ENCODE results near the gene TLN1.

The TLN1 gene

DNA sequence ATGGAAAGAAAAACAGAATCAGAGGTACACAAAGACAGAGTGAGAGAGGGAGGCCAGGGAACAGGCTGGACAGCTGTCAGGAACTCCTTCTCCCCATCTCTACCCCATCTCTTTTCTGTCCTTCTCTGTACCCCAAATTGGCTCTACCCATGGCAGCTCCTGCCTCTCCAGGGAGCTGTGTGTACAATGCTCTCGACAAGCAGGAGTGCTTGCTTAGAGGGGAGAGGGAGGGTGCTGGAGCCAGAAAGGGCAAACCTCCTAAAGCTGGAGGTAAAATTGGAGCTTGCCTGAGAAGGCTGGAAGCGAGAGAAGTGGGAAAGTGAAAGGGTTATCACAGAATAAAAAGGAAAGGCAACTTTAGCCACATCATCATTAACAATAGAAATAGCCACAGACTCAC lies 48.7 kb downstream of the TLN1 start:
- DNase-seq = no peak

DNA sequence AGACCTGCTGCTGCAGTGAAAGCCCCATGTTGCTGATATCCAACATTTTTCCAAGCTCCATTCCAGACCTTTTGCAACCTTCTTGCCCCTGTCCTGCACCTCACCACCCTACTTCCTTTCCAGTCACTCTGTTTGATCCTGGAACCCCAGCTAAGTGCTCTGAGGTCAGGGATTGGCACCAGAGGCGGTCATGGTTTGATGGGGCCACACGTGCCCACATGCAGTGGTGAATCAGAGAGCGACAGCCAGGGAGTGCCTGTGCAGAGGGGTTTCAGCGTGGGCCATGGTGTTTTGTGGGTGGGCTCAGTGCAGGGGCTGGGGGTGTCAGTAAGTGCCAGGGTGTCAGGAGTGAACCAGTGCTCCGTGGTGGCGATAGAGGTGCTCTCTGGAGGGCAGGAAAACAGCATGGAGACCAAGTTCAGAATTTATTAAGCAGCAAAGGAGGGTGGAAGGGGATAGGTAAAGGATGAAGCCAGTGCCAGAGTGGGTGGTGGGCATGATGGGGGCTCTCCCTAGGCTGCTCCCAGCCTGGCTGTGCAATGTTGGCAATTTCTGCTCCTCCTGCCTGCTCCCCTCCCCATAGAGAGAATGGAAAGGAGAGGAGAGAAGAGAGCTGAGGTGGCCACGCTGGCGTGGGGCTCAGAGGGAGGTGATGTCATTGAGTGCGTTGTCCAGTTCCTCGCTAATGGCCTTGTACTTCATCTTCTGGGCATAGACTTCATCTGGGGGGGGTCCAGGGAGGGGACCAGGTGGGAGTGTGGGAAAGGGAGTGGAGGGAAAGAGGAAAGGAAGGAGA lies 49.3 kb downstream of the TLN1 start:
- DNase-seq = no peak

DNA sequence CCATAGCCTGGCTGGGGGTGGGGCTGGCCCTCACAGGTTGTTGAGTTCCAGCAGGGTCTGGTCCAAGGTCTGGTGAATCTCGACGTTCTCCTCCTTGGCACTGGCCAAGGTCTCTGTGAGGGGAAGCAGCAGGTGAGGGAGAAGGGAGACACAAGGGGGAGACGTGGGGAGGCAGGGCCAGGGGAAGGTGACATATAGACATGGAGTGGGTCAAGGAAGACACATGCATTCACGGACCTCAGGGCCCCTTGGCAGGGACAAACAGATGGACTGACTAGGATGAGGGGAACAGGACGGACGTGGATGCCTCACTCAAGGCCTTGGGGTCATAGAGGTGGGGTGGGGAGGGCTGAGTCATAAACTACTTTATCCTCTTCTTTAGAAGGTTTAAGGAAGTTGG lies 49.9 kb downstream of the TLN1 start:
- no peak for DNase-seq

DNA sequence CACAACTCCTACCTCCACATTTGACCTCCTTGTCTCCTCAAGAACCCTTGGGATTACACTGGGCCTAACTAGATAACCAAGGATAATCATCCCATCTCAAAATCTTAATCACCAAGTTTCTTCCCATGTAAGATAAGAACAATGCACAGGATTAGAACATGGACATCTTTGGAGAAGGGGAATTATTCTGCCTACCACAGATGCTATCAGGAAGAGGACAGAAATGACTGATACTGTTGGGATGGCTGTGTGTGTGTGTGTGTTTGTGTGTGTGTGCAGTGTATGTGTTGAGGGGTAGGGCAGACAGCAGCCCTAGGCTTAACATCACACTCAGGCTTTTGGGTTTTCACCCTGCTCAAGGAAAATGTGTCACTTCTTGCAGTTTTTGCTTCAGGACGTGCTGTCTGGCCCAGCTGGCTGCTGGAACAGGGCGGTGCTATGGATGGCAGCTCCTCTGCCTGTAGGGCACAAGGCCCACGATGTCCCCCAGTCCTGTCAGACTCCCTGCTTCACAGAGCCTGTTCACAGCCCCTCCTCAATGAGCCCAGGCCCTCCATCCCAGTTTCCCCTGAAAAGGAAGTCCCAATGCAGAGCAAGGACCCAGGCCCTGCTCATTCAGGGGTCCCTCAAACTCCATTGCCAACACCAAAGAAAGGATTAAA lies 50.5 kb downstream of the TLN1 start:
- DNase-seq = peak; percentile 50

DNA sequence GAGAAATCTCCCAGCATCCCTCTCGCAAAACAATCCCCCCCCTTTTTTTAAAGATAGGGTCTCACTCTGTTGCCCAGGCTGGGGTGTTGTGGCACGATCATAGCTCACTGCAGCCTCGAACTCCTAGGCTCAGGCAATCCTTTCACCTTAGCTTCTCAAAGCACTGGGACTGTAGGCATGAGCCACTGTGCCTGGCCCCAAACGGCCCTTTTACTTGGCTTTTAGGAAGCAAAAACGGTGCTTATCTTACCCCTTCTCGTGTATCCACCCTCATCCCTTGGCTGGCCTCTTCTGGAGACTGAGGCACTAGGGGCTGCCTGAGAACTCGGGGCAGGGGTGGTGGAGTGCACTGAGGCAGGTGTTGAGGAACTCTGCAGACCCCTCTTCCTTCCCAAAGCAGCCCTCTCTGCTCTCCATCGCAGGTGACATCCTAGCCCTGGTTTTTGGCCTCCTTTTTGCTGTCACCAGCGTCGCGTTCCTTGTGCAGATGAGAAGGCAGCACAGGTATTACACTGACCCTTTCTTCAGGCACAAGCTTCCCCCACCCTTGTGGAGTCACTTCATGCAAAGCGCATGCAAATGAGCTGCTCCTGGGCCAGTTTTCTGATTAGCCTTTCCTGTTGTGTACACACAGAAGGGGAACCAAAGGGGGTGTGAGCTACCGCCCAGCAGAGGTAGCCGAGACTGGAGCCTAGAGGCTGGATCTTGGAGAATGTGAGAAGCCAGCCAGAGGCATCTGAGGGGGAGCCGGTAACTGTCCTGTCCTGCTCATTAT lies 51.5 kb downstream of the TLN1 start:
- no peak for DNase-seq

DNA sequence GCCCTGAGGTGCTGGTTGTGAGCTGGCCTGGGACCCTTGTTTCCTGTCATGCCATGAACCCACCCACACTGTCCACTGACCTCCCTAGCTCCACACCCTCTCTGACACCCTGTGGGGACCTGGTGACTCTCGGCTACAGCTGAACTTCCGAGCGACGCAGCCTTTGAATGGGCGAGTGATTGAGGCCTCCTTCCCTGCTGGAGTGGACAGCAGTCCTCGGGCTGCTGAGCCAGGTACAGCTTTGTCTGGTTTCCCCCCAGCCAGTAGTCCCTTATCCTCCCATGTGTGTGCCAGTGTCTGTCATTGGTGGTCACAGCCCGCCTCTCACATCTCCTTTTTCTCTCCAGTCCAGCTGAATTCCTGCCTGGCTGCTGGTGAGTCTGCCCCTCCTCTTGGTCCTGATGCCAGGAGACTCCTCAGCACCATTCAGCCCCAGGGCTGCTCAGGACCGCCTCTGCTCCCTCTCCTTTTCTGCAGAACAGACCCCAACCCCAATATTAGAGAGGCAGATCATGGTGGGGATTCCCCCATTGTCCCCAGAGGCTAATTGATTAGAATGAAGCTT lies 52.1 kb downstream of the TLN1 start:
- DNase-seq = no peak

DNA sequence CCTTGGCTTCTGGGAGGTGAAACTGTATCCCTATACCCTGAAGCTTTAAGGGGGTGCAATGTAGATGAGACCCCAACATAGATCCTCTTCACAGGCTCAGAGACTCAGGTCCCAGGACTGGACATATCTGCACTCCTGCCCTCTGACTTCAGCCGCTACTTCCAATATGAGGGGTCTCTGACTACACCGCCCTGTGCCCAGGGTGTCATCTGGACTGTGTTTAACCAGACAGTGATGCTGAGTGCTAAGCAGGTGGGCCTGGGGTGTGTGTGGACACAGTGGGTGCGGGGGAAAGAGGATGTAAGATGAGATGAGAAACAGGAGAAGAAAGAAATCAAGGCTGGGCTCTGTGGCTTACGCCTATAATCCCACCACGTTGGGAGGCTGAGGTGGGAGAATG lies 52.9 kb downstream of the TLN1 start:
- DNase-seq = no peak

DNA sequence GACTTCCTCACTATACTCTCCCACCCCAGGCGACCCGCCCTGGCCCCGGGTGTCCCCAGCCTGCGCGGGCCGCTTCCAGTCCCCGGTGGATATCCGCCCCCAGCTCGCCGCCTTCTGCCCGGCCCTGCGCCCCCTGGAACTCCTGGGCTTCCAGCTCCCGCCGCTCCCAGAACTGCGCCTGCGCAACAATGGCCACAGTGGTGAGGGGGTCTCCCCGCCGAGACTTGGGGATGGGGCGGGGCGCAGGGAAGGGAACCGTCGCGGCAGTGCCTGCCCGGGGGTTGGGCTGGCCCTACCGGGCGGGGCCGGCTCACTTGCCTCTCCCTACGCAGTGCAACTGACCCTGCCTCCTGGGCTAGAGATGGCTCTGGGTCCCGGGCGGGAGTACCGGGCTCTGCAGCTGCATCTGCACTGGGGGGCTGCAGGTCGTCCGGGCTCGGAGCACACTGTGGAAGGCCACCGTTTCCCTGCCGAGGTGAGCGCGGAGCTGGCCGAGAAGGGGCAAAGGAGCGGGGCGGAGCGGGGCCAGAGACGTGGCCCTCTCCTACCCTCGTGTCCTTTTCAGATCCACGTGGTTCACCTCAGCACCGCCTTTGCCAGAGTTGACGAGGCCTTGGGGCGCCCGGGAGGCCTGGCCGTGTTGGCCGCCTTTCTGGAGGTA lies 56.1 kb downstream of the TLN1 start:
- no peak for DNase-seq

DNA sequence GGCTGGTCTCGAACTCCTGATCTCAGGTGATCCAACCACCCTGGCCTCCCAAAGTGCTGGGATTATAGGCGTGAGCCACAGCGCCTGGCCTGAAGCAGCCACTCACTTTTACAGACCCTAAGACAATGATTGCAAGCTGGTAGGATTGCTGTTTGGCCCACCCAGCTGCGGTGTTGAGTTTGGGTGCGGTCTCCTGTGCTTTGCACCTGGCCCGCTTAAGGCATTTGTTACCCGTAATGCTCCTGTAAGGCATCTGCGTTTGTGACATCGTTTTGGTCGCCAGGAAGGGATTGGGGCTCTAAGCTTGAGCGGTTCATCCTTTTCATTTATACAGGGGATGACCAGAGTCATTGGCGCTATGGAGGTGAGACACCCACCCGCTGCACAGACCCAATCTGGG lies 56.8 kb downstream of the TLN1 start:
- DNase-seq = no peak

DNA sequence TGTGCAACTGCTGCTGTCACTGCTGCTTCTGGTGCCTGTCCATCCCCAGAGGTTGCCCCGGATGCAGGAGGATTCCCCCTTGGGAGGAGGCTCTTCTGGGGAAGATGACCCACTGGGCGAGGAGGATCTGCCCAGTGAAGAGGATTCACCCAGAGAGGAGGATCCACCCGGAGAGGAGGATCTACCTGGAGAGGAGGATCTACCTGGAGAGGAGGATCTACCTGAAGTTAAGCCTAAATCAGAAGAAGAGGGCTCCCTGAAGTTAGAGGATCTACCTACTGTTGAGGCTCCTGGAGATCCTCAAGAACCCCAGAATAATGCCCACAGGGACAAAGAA lies 58.0 kb downstream of the TLN1 start:
- DNase-seq = no peak

DNA sequence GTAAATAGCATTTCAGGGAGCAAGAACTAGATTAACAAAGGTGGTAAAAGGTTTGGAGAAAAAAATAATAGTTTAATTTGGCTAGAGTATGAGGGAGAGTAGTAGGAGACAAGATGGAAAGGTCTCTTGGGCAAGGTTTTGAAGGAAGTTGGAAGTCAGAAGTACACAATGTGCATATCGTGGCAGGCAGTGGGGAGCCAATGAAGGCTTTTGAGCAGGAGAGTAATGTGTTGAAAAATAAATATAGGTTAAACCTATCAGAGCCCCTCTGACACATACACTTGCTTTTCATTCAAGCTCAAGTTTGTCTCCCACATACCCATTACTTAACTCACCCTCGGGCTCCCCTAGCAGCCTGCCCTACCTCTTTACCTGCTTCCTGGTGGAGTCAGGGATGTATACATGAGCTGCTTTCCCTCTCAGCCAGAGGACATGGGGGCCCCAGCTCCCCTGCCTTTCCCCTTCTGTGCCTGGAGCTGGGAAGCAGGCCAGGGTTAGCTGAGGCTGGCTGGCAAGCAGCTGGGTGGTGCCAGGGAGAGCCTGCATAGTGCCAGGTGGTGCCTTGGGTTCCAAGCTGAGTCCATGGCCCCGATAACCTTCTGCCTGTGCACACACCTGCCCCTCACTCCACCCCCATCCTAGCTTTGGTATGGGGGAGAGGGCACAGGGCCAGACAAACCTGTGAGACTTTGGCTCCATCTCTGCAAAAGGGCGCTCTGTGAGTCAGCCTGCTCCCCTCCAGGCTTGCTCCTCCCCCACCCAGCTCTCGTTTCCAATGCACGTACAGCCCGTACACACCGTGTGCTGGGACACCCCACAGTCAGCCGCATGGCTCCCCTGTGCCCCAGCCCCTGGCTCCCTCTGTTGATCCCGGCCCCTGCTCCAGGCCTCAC lies 58.6 kb downstream of the TLN1 start, which contains the start of gene CA9:
Gene CA9, plus strand, starts transcription at position 797 of the 893 bp plus-strand sequence. Its CDS starts 32 bp downstream, at position 829.
- DNase-seq = no peak

DNA sequence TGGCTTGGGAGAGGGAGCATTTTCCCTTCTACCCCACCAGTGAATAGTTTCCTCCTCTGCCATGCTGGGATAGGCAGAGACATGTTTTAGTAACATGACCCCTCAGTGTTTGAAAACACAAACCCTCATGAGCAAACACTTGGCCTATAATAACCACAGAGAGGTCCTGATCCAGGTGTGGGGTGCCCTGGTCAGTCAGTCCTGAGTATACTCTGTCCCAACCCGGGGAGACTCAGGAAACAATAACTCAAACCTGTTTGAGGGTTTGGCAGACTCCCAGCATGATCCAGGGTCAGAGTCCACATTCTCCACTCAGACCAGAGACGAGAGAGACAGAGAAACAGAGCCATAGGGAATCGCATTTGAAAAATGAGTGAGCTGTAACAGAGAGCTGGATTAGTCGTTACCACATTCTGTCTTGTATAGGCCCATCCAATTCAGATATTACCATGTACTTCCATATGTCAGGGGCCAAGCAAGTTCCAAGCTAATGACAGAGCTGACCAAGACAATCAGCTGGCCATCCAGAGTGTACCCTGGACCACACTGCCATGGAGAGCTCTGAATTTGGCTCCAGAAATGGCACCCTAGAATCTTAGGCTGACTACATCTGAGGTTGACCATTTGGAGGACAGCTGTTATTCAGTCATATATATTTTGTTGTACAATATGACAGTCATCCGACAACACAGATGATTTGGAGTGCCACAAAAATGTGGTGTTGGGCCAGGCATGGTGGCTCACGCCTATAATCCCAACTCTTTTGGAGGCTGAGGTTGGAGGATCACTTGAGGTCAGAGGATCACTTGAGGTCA lies 62.5 kb downstream of the TLN1 start:
- DNase-seq = no peak

DNA sequence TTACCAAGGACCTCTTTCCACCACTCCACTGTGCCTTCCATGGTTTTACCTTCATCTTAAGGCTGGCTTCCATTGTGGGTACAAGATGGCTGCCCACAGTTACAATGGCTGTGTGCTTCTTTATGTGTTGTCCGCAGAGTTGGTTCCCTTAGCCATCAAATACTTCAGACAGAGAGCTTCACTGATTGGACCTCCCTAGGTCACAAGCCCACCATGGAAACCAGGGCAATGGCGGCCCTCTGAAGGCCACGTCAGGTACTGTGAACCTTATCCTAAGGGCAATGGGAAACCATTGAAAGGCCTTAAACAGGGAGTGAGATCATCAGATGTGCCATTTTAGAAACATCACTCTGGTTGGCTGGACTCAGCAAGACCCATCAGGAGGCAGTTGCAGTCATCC lies 64.1 kb downstream of the TLN1 start:
- no peak for DNase-seq

DNA sequence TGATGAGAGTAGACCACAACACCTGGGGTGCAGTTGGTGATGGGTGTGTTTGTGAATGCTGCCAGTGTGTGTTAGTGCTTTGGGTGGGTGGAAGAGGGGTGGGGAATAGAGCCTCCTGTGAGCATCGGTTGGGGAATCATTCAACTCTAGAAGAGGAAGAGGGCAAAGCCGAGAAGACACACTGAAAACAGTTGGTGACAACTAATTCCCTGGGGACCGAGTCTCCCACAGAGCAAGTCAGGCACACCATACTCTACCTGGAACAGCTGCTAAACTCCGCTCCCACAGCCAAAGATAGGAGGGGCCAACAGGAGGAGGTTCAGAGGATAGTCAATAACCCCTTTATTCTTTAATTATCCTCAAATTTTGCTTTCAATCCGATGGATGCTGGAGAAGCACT lies 65.4 kb downstream of the TLN1 start:
- DNase-seq = no peak

DNA sequence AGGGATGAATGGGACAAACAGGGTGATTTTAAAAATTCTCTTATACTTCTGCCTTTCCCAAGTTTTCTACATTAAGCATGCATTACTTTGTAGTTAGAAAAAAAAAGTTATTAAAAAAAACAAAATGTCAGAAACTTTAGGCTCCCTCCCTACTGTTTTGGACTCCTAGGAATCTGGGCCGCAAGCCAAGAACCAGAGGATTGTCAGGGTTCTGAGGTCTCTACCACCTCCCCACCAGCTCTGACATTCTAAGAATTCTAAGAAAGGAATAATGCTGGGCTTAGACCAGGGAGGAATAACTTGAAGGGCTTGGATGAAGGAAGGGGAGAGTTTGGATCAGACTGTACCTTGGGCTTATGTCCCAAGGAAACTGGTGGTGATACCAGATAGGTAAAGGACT lies 66.0 kb downstream of the TLN1 start:
- no peak for DNase-seq

DNA sequence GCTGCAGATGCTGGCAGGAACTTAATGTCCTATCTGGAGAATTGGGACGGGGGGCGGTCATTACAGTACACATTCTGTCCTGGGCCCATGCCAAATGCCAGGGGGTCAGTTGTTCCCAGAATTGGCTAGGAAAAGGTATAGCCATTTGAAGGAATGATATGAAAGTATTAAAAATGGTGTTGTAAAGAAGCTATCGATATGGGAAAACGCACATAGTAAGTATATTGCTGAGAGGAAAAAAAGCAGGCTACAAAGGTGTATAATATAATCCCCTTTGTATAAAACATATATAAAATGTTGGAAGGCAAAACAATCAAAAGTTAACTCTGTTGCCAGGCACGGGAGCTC lies 66.5 kb downstream of the TLN1 start:
- DNase-seq = no peak

DNA sequence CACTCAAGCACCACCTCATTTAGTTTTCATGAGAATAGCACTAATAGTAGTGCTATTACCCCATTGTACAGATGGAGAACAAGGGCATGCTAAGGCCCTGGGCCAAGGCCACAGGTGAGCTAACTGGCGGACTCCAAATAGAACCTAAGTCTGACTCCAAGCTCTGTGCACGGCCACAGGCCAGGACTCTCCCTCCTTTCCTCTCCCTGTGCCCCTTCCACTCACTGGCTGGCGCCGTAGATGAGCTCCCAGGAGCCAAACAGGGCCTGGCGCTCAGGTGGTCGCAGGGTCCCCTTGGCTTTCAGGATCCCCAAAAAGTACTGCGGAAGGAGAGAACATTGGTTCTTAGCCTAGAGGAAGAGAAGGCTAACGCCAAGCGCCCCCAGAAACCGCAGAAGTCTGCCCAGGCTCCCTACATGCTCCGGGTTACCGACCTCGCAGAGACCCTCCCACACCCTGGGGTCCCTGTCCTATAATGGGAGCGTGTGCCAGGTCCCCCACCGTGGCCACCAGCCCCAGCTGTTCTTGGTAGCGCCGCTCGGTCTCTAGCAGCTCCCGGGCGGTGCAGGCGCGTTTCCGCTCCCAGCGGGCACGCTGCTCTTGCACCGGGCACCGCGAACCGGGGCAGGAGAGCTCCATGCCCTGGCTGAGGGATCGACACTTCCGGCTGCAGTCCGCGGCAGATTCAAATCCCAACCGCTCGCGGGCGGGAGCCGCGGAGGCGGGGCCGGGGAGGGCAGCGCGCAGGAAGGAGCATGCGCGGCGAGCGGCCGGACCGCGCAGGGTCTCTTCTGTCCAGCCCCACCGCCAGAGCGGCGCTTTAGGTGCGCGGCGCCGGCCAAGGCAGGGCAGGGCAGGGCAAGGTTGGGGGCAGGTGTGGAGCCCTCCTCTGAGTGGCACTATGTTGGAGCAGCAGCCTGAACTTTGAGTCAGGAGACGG lies 67.2 kb downstream of the TLN1 start, which contains the start of gene ARHGEF39:
Gene ARHGEF39, minus strand, starts transcription at position 665 of the 940 bp plus-strand sequence. Its CDS starts 26 bp downstream, at position 639.
- peak; percentile 83 for DNase-seq

DNA sequence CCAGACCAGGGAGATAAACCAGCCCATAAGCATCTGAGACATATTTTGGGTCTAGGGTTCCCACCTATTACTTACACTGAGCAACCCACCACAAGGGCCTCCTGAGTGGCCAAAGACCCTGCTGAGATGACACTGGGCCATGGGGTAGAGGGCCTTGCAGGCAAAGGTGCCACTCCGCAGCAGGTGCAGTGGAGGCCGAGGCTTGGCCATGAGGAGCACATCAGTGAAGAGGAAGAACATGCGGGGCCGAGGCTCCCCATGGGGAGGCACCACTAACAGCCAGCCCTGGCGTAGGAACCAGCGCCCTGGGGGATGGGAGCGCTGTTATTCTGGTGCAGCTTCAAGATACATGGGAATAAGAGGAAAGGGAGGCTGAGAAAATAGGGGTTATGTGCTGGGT lies 69.6 kb downstream of the TLN1 start:
- no peak for DNase-seq

DNA sequence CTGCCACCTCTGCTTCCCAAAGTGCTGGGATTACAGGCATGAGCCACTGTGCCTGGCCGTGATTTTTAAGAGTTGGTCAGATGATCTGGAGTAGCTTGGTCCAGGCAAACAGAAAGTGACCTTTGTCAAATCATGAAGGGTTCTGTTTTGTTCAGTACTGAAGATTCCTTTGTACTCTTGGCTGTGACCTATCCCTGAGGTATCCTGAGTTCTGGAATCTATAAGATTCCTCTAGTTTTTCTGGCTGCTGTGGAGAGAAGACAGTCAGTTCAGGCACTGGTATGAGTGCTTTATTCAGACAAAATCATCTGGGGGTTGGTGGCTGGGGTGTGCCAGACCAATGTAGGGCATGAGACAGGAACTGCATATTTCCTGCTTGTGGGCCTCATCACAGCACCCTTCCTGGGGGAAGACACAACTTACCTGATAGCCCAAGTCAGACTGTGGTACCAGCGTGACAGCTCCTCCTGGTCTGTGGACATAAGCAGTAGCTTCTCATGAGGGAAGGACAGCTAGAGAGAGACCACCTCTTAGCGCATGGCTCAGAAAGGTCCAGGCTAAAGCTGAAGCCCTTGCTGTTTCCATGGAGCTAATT lies 70.1 kb downstream of the TLN1 start:
- no peak for DNase-seq
